HG02642 (cell line): ENCODE data around the gene TNRC6C.
"Not testable (repeated sequence)": the region's sequence is repeated elsewhere in the genome, so short reads cannot be mapped to it uniquely, and the experiment has no call there.

Source experiments
- ATAC-seq: cut with Tn5 transposase; IDR thresholded peaks from one replicate; pipeline ENCODE4 v1.9.1; 2021; ENCODE audit warnings: mild to moderate bottlenecking; ENCODE audit not compliant: unreplicated experiment, poor library complexity

TNRC6C gene

GRCh38 chr17:77930780-77931768 is 27.4 kb upstream of the TNRC6C start:
- ATAC-seq, result no peak

- ATAC-seq, result no peak
Measured at GRCh38 chr17:77933777-77934398, 24.6 kb upstream of the TNRC6C start.

- no peak for ATAC-seq
Measured at GRCh38 chr17:77935121-77935571, 23.4 kb upstream of the TNRC6C start.

GRCh38 chr17:77935744-77936143 is 22.8 kb upstream of the TNRC6C start:
- ATAC-seq, result not testable (repeated sequence)

GRCh38 chr17:77936881-77937280 is 21.6 kb upstream of the TNRC6C start:
- no peak for ATAC-seq

- ATAC-seq, result no peak
Measured at GRCh38 chr17:77941004-77941403, 17.5 kb upstream of the TNRC6C start.

GRCh38 chr17:77942112-77942988 is 16.2 kb upstream of the TNRC6C start:
- ATAC-seq, result no peak

GRCh38 chr17:77943971-77944370 is 14.5 kb upstream of the TNRC6C start:
- ATAC-seq, result no peak

GRCh38 chr17:77944390-77945222 is 13.9 kb upstream of the TNRC6C start:
- no peak for ATAC-seq

GRCh38 chr17:77946900-77947645 is 11.4 kb upstream of the TNRC6C start:
- no peak for ATAC-seq

GRCh38 chr17:77948690-77949114 is 9.8 kb upstream of the TNRC6C start:
- no peak for ATAC-seq

GRCh38 chr17:77951123-77951522 is 7.4 kb upstream of the TNRC6C start:
- ATAC-seq, result no peak

GRCh38 chr17:77952368-77952767 is 6.1 kb upstream of the TNRC6C start:
- ATAC-seq, result no peak

- no peak for ATAC-seq
Measured at GRCh38 chr17:77957235-77957856, 1.2 kb upstream of the TNRC6C start.

GRCh38 chr17:77958716-77959125 is 218 bp downstream of the TNRC6C start:
- ATAC-seq, result no peak

- peak; percentile 6 for ATAC-seq
Measured at GRCh38 chr17:77959126-77959925, 823 bp downstream of the TNRC6C start.

- ATAC-seq, result no peak
Measured at GRCh38 chr17:77959926-77960521, 1.5 kb downstream of the TNRC6C start.
